OCI-LY7 (cell line): Measurements from ENCODE around the gene KRTAP5-5. TPM values are rescaled to one million over a fixed set of nuclear protein-coding genes. Genes with fewer than 3 reads are reported as not detected.

Source experiments
- BruUV-seq: library from RNA; stranded (reverse); fragments of 400-500 nt; replicated peaks from 2 replicates; lab custom pipeline; 2021; lab: Mats Ljungman, UMichigan
- CTCF ChIA-PET: fragments of 300-600 bp; sonication (Branson Sonifier 250); formaldehyde crosslinking; loops from one replicate; lab custom pipeline; 2022; ENCODE audit warnings: antibody characterized with exemption; ENCODE audit not compliant: unreplicated experiment; lab: Charles Lee
- POLR2A ChIA-PET: fragments of 300-600 bp; sonication (Branson Sonifier 250); formaldehyde crosslinking; loops from one replicate; lab custom pipeline; 2022; ENCODE audit warnings: antibody characterized with exemption; lab: Charles Lee
- DNase-seq: peaks from one replicate; pipeline ENCODE4 v3.0.0-alpha.2; 2015; ENCODE audit warnings: low spot score
- H2AFZ ChIP-seq: fragments of 200-600 bp; sonication (generic), shearing (Covaris generic); 2 replicates; pipeline ENCODE4 v1.6.1; 2014; ENCODE audit warnings: mild to moderate bottlenecking, antibody characterized with exemption, low read length, moderate library complexity
- H3K27ac ChIP-seq: fragments of 200-600 bp; sonication (generic); 2 replicates; pipeline ENCODE4 v1.5.1; 2014; ENCODE audit warnings: mixed run types, low read depth, mild to moderate bottlenecking, moderate library complexity, low read length, inconsistent platforms; ENCODE audit not compliant: poor library complexity, severe bottlenecking
- H3K36me3 ChIP-seq: fragments of 200-600 bp; sonication (generic); 2 replicates; pipeline ENCODE4 v1.6.1; 2014; ENCODE audit warnings: mild to moderate bottlenecking, antibody characterized with exemption, low read length, moderate library complexity, mixed read lengths; ENCODE audit not compliant: insufficient read depth
- H3K4me1 ChIP-seq: fragments of 200-600 bp; sonication (generic); 2 replicates; pipeline ENCODE4 v1.5.1; 2014; ENCODE audit warnings: mild to moderate bottlenecking, low read length; ENCODE audit not compliant: insufficient read depth, poor library complexity, severe bottlenecking
- H3K4me2 ChIP-seq: fragments of 200-600 bp; sonication (generic); 2 replicates; pipeline ENCODE4 v1.6.1; 2014; ENCODE audit warnings: mild to moderate bottlenecking, low read length
- H3K4me3 ChIP-seq: fragments of 200-600 bp; sonication (generic); 2 replicates; pipeline ENCODE4 v1.5.1; 2014; ENCODE audit warnings: mild to moderate bottlenecking, low read depth, low read length; ENCODE audit not compliant: poor library complexity, severe bottlenecking
- H3K79me2 ChIP-seq: fragments of 200-600 bp; sonication (generic); 2 replicates; pipeline ENCODE4 v1.6.1; 2016; ENCODE audit warnings: low read depth, mild to moderate bottlenecking, low read length, moderate library complexity, mixed read lengths; ENCODE audit not compliant: insufficient read depth
- H3K9me2 ChIP-seq: fragments of 200-600 bp; sonication (generic); 2 replicates; pipeline ENCODE4 v1.6.1; 2016; ENCODE audit warnings: mild to moderate bottlenecking, low read length, mixed read lengths; ENCODE audit not compliant: insufficient read depth
- H3K9me3 ChIP-seq: fragments of 200-600 bp; sonication (generic); 2 replicates; pipeline ENCODE4 v1.6.1; 2014; ENCODE audit warnings: mild to moderate bottlenecking, mixed run types, low read length, mixed read lengths
- H4K20me1 ChIP-seq: fragments of 200-600 bp; sonication (generic); 2 replicates; pipeline ENCODE4 v1.6.1; 2014; ENCODE audit warnings: mild to moderate bottlenecking, antibody characterized with exemption, low read length, moderate library complexity, mixed read lengths; ENCODE audit not compliant: insufficient read depth
- EZH2phosphoT487 ChIP-seq: fragments of 200-600 bp; sonication (generic); IDR thresholded peaks from 2 replicates; pipeline ENCODE4 v1.6.1; 2018; ENCODE audit warnings: low read depth, borderline replicate concordance, mild to moderate bottlenecking, mixed run types, antibody characterized with exemption, low read length, moderate library complexity, mixed read lengths
- intact Hi-C: fragments of 100-400 bp; cut with micrococcal nuclease; formaldehyde crosslinking; loops from one replicate; pipeline ENCODE4 v1.10.0; 2022; ENCODE audit not compliant: unreplicated experiment
- total RNA-seq, 2 experiments: library from RNA; depleted of rRNA in 1 of 2; stranded (reverse); fragments of >200 nt in 1 of 2; shearing (Covaris generic) in 1 of 2; gene quantifications; 2 replicates each; pipeline ENCODE4 v1.2.3, GENCODE V29; 2014 to 2022
- TF ChIP-seq, protein P1 (sequence below): fragments of 200-600 bp; sonication (generic); conservative IDR thresholded peaks from 2 replicates; pipeline ENCODE4 v1.5.1; 2014; ENCODE audit warnings: mild to moderate bottlenecking, antibody characterized with exemption, low read length, moderate library complexity, mixed read lengths

The KRTAP5-5 gene
- total RNA-seq, 2 experiments from 2014 or later, result not detected

- H2AFZ ChIP-seq, result no peak overlapping the region
- CTCF ChIA-PET, result no interaction called here
- intact Hi-C loops, result no loop called here
Measured at GRCh38 chr11:1624621-1625020, 5.0 kb upstream of the KRTAP5-5 start.

DNA sequence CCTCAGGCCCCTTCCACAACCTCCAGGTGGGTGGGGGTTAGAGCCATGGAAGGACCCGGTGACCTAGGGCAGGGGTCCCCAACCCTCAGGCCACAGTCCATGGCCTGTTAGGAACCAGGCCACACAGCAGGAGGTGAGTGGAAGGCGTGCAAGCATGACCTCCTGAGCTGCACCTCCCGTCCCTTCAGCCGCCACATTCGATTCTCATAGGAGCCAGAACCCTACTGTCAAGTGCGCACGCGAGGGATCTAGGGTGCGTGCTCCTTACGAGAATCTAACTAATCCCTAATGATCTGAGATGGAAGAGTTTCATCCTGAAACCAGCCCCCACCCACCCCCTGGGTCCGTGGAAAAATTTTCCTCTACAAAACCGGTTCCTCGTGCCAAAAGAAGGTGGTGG lies 4.0 kb upstream of the KRTAP5-5 start:
- Histone ChIP-seq H3K27ac (no peak overlapping the region), H3K79me2 (no peaks in the 10 kb centered on the region), H4K20me1 (no peaks in the 10 kb centered on the region), H3K4me1 (no peaks in the 10 kb centered on the region), H3K4me3 (no peak overlapping the region), H3K9me3 (no peaks in the 10 kb centered on the region), H2AFZ (no peak overlapping the region), H3K4me2 (no peak overlapping the region), H3K9me2 (no peaks in the 10 kb centered on the region), H3K36me3 (no peaks in the 10 kb centered on the region)
- intact Hi-C loops, result no loop called here
- ChIA-PET POLR2A (no interaction called here), CTCF (no interaction called here)
- TF ChIP-seq, protein P1, sequence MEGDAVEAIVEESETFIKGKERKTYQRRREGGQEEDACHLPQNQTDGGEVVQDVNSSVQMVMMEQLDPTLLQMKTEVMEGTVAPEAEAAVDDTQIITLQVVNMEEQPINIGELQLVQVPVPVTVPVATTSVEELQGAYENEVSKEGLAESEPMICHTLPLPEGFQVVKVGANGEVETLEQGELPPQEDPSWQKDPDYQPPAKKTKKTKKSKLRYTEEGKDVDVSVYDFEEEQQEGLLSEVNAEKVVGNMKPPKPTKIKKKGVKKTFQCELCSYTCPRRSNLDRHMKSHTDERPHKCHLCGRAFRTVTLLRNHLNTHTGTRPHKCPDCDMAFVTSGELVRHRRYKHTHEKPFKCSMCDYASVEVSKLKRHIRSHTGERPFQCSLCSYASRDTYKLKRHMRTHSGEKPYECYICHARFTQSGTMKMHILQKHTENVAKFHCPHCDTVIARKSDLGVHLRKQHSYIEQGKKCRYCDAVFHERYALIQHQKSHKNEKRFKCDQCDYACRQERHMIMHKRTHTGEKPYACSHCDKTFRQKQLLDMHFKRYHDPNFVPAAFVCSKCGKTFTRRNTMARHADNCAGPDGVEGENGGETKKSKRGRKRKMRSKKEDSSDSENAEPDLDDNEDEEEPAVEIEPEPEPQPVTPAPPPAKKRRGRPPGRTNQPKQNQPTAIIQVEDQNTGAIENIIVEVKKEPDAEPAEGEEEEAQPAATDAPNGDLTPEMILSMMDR, result no peak
- no peak for TF ChIP-seq EZH2phosphoT487
- no peak for DNase-seq
- BruUV-seq, result no TSS peak

More at GRCh38 chr11:1624621-1625020, 5.0 kb upstream of the KRTAP5-5 start:
- DNase-seq, result no peak
- BruUV-seq, result no TSS peak
- H3K79me2 ChIP-seq, result no peaks in the 10 kb centered on the region
- no peak overlapping the region for H3K27ac ChIP-seq
- H3K4me3 ChIP-seq, result no peak overlapping the region
- H3K36me3 ChIP-seq, result no peaks in the 10 kb centered on the region
- H3K9me2 ChIP-seq, result no peaks in the 10 kb centered on the region
- H3K9me3 ChIP-seq, result no peaks in the 10 kb centered on the region
- H3K4me2 ChIP-seq, result no peak overlapping the region
- no peaks in the 10 kb centered on the region for H3K4me1 ChIP-seq
- H4K20me1 ChIP-seq, result no peaks in the 10 kb centered on the region
- TF ChIP-seq EZH2phosphoT487, result no peak
- TF ChIP-seq, protein P1, result no peak
- POLR2A ChIA-PET, result no interaction called here

DNA sequence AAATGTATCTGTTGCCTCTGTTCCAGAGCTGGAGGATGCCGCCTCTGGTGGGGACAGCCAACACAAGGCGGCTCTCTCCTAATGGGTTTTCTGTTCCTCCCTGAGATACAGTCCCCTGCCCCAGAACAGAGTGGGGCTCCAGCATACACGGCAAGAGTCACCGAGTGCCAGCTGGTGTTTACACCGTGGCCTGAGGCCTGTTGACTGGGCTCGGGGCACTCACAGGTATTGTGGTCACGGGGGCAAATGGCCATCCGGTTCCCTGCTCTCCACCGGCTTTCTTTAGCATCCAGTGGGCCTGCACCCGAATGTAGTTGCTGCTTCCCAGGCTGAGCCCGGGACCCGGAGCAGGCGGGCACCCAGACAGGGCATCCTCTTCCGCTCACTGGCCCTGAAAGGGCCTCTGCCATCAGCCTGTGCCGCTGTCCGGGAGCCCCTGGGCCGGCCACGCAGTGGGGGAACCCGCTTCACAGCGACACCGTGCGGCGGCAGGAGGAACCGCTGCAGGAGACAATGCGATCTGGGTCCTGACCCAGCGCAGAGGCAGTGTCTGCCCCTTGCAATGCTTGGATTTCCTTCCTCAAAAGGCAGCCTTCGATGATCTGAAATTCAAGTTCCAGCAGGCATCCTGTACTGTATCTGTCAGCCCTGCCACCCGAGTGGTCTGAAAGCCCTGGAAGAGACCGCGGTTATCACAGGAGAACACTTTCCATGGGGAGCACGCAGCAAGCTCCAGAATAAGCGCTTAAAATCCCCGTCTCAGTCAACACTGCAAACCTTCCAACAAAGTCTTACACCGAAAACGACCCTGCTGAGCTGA lies 859 bp upstream of the KRTAP5-5 start:
- no peaks in the 10 kb centered on the region for H3K9me2 ChIP-seq
- H3K36me3 ChIP-seq, result no peaks in the 10 kb centered on the region
- ChIA-PET POLR2A (no interaction called here), CTCF (no interaction called here)
- no peak overlapping the region for H2AFZ ChIP-seq
- H3K4me3 ChIP-seq, result no peak overlapping the region
- no peaks in the 10 kb centered on the region for H3K9me3 ChIP-seq
- no peaks in the 10 kb centered on the region for H3K79me2 ChIP-seq
- H3K4me1 ChIP-seq, result no peaks in the 10 kb centered on the region
- TF ChIP-seq, protein P1, result peak; percentile 87
- no peak for TF ChIP-seq EZH2phosphoT487
- intact Hi-C loops, result loop anchor here (2.0 kb wide), 1 partner anchor 34 kb away; no protein-coding TSS in a partner anchor
- no peaks in the 10 kb centered on the region for H4K20me1 ChIP-seq
- no TSS peak for BruUV-seq
- peak; percentile 43 for DNase-seq
- H3K27ac ChIP-seq, result no peak overlapping the region
- H3K4me2 ChIP-seq, result no peak overlapping the region
